A673 (cell line): ENCODE measurements around the gene ARHGAP8. TPM values are rescaled to one million over a fixed set of nuclear protein-coding genes. Genes with fewer than 3 reads are reported as not detected.

Source experiments
- BruUV-seq: library from RNA; stranded (reverse); fragments of 400-500 nt; replicated peaks from 2 replicates; lab custom pipeline; 2021; lab: Mats Ljungman, UMichigan
- CTCF ChIA-PET: fragments of 300-600 bp; sonication (Branson Sonifier 250); formaldehyde crosslinking; loops from one replicate; lab custom pipeline; 2022; ENCODE audit warnings: antibody characterized with exemption; lab: Charles Lee
- POLR2A ChIA-PET: fragments of 300-600 bp; sonication (Branson Sonifier 250); formaldehyde crosslinking; loops from one replicate; lab custom pipeline; 2022; ENCODE audit warnings: antibody characterized with exemption; ENCODE audit not compliant: low non-redundant PET; lab: Charles Lee
- DNase-seq: peaks from one replicate; pipeline ENCODE4 v3.0.0-alpha.2; 2015; ENCODE audit warnings: low spot score
- H3K27ac ChIP-seq: fragments of 200-600 bp; sonication (generic); 2 replicates; pipeline ENCODE4 v1.5.1; 2016; ENCODE audit warnings: mixed run types, low read depth, mild to moderate bottlenecking, mixed read lengths, antibody characterized with exemption, low read length; ENCODE audit not compliant: poor library complexity, severe bottlenecking
- H3K27me3 ChIP-seq: fragments of 200-600 bp; sonication (generic); replicated peaks from 2 replicates; pipeline ENCODE4 v1.6.1; 2017; ENCODE audit warnings: mixed run types, low read depth, mild to moderate bottlenecking, mixed read lengths, antibody characterized with exemption, low read length; ENCODE audit not compliant: insufficient read depth, poor library complexity
- H3K36me3 ChIP-seq: fragments of 200-600 bp; sonication (generic); 2 replicates; pipeline ENCODE4 v1.6.1; 2016; ENCODE audit warnings: mixed run types, mild to moderate bottlenecking, mixed read lengths, antibody characterized with exemption, low read length; ENCODE audit not compliant: insufficient read depth, poor library complexity, severe bottlenecking
- H3K4me1 ChIP-seq: fragments of 200-600 bp; sonication (generic); 2 replicates; pipeline ENCODE4 v1.6.1; 2017; ENCODE audit warnings: mixed run types, mild to moderate bottlenecking, mixed read lengths, antibody characterized with exemption, low read length; ENCODE audit not compliant: insufficient read depth, poor library complexity, severe bottlenecking
- H3K4me3 ChIP-seq: fragments of 200-600 bp; sonication (generic); 2 replicates; pipeline ENCODE4 v1.5.1; 2016; ENCODE audit warnings: low read depth, mixed run types, mild to moderate bottlenecking, mixed read lengths, low read length; ENCODE audit not compliant: poor library complexity, severe bottlenecking
- H3K9me3 ChIP-seq: fragments of 200-600 bp; sonication (generic); 2 replicates; pipeline ENCODE4 v1.6.1; 2016; ENCODE audit warnings: mixed run types, low read depth, mild to moderate bottlenecking, mixed read lengths, antibody characterized with exemption, low read length; ENCODE audit not compliant: poor library complexity, severe bottlenecking
- CTCF ChIP-seq: fragments of 300-800, 200-600 bp; sonication (generic); conservative IDR thresholded peaks from 2 replicates; pipeline ENCODE4 v1.5.1; 2017; ENCODE audit warnings: low read depth, mild to moderate bottlenecking, antibody characterized with exemption, low read length, moderate library complexity, mixed read lengths
- EZH2 ChIP-seq: fragments of 200-600 bp; sonication (generic); IDR thresholded peaks from 2 replicates; pipeline ENCODE4 v1.6.1; 2017; ENCODE audit warnings: borderline replicate concordance, low read depth, mild to moderate bottlenecking, mixed read lengths, antibody characterized with exemption, low read length; ENCODE audit not compliant: poor library complexity, severe bottlenecking
- intact Hi-C: fragments of 100-400 bp; cut with micrococcal nuclease; formaldehyde crosslinking; loops from one replicate; pipeline ENCODE4 v1.10.0; 2022; ENCODE audit not compliant: unreplicated experiment
- total RNA-seq: library from RNA; stranded (reverse); gene quantifications from 2 replicates; pipeline ENCODE4 v1.2.3, GENCODE V29; 2021

ARHGAP8 gene
- total RNA-seq, 1 experiment from 2014 or later = not detected

GRCh38 chr22:44862281-44862680 lies 109.9 kb downstream of the ARHGAP8 start:
- CTCF ChIA-PET = no interaction called here
- no peaks in the 10 kb centered on the region for H3K4me1 ChIP-seq
- H3K9me3 ChIP-seq = no peaks in the 10 kb centered on the region
- no peak for TF ChIP-seq CTCF
- TF ChIP-seq EZH2 = no peak
- no TSS peak for BruUV-seq
- H3K4me3 ChIP-seq = no peak overlapping the region
- POLR2A ChIA-PET = no interaction called here
- DNase-seq = no peak
- H3K27me3 ChIP-seq = no peaks in the 10 kb centered on the region
- H3K36me3 ChIP-seq = no peaks in the 10 kb centered on the region
- intact Hi-C loops = no loop called here
- no peak overlapping the region for H3K27ac ChIP-seq

GRCh38 chr22:44862981-44863860 lies 110.8 kb downstream of the ARHGAP8 start:
- no peaks in the 10 kb centered on the region for H3K36me3 ChIP-seq
- no TSS peak for BruUV-seq
- ChIA-PET POLR2A (no interaction called here), CTCF (no interaction called here)
- H3K4me1 ChIP-seq = no peaks in the 10 kb centered on the region
- H3K27ac ChIP-seq = no peak overlapping the region
- H3K27me3 ChIP-seq = no peaks in the 10 kb centered on the region
- no peaks in the 10 kb centered on the region for H3K9me3 ChIP-seq
- TF ChIP-seq CTCF = no peak
- TF ChIP-seq EZH2 = no peak
- intact Hi-C loops = no loop called here
- no peak for DNase-seq
- no peak overlapping the region for H3K4me3 ChIP-seq

GRCh38 chr22:44865193-44866057 lies 113.0 kb downstream of the ARHGAP8 start:
- DNase-seq = no peak
- no peak overlapping the region for H3K27ac ChIP-seq
- ChIA-PET POLR2A (no interaction called here), CTCF (no interaction called here)
- peaks cover 11% of the 10 kb centered on the region for H3K4me1 ChIP-seq
- TF ChIP-seq CTCF = no peak
- no peak for TF ChIP-seq EZH2
- no peaks in the 10 kb centered on the region for H3K9me3 ChIP-seq
- no peaks in the 10 kb centered on the region for H3K36me3 ChIP-seq
- no TSS peak for BruUV-seq
- intact Hi-C loops = no loop called here
- no peaks in the 10 kb centered on the region for H3K27me3 ChIP-seq
- H3K4me3 ChIP-seq = no peak overlapping the region
